Pancreas (tissue), 10 donors: ENCODE results near the gene REG4. TPM values are rescaled to one million over a fixed set of nuclear protein-coding genes. Genes with fewer than 3 reads are reported as not detected.
A peak's percentile ranks its signal among the peaks of the same experiment; 100 is the strongest.

ENCODE experiments used
- ATAC-seq, 4 donors: fragments of 200-7000 bp; cut with Tn5 transposase; one replicate each; pipeline versions ENCODE4 v1.8.0 to v1.9.1; 2020; ENCODE audit warnings: mild to moderate bottlenecking in 4 of 4, moderate library complexity in 4 of 4
- DNase-seq, 6 donors: peaks; one replicate each; pipeline ENCODE4 v3.0.0-alpha.2; 2020
- FAIRE-seq: peaks from 2 replicates; lab custom pipeline; 2012; peaks lifted over from hg19 to GRCh38; lab: Jason Lieb, UNC
- H3K27ac ChIP-seq, 4 donors: fragments of 200-600 bp; sonication (generic); 1 replicate in 3 of 4; 2 replicates in 1 of 4; pipeline versions ENCODE4 v1.5.0 to v1.8.0; 2020
- H3K27me3 ChIP-seq, 4 donors: fragments of 200-600 bp; one replicate each; pipeline ENCODE4 v1.8.0; 2021
- H3K36me3 ChIP-seq, 3 donors: fragments of 200-600 bp; sonication (generic) in 1 of 3; one replicate each; pipeline versions ENCODE4 v1.5.0 to v1.8.0; 2020 to 2021
- H3K4me1 ChIP-seq, 3 donors: fragments of 200-600 bp; one replicate each; pipeline ENCODE4 v1.8.0; 2021
- H3K4me3 ChIP-seq, 4 donors: fragments of 200-600 bp; sonication (generic) in 2 of 4; one replicate each; pipeline versions ENCODE4 v1.5.0 to v1.8.0; 2020 to 2021
- H3K9me3 ChIP-seq, 4 donors: fragments of 200-600 bp; one replicate each; pipeline ENCODE4 v1.8.0; 2021
- CTCF ChIP-seq, 4 donors: fragments of 200-600 bp; sonication (generic) in 3 of 4; IDR thresholded peaks; one replicate each; pipeline versions ENCODE4 v1.5.0 to v1.8.0; 2021; ENCODE audit warnings: antibody characterized with exemption in 4 of 4
- WGBS, 2 donors: extraction: QIAGEN DNeasy Blood & Tissue Kit; methylation state at CpG; one replicate each; pipeline ENCODE4 v1.1.7; 2013; 5-methylcytosine and 5-hydroxymethylcytosine counted together
- intact Hi-C, 3 donors: fragments of 100-400 bp; cut with DNase I; formaldehyde crosslinking; loops; one replicate each; pipeline versions ENCODE4 v1.11.1 to v1.14.2; 2022
- polyA plus RNA-seq, 2 donors: library from polyadenylated mRNA; stranded (reverse); fragments of 200-250 nt; gene quantifications; one replicate each; pipeline ENCODE4 v1.2.3, GENCODE V29; 2013
- total RNA-seq, 6 donors: library from RNA; stranded (reverse); fragmentation: NEBNext Ultra II Directional in 4 of 6; extraction: Animal tissue kit (Norgen Biotek cat#: 25700) in 4 of 6; gene quantifications; one replicate each; pipeline versions ENCODE4 v1.2.1 to v1.2.4, GENCODE V29; 2021 to 2023
- donor health status: healthy with polysubstance abuse.
- donor health status: DM: no; HTN: no; CAD: no; lungs with moderate emphysema.
- donor health status: DM: no; HTN: no; CAD: no.
- donor health status: control.
- donor health status: control.
- donor health status: Bipolar disorder and iron deficiency.
- donor health status: DM: yes; HTN: yes; CAD: no.
- donor health status: DM: no; HTN: no; CAD: no.
- donor health status: DM: no; HTN: no; CAD: no.
- donor health status: DM: yes; HTN: yes; CAD: no.

REG4 gene
- total and polyA plus RNA-seq, 8 donors = 9.4 to 32.3 (median 22.6) TPM

- H3K36me3 ChIP-seq = no peaks in the 10 kb centered on the region
- intact Hi-C loops = no loop called here
- H3K27ac ChIP-seq = no peak overlapping the region
- FAIRE-seq (no peak), ATAC-seq (no peak), DNase-seq (no peak)
- H3K4me3 ChIP-seq = no peak overlapping the region
- H3K27me3 ChIP-seq = no peaks in the 10 kb centered on the region
- no peaks in the 10 kb centered on the region for H3K9me3 ChIP-seq
- TF ChIP-seq CTCF (IDR thresholded peaks at IDR 0.05) = no peak
- peaks cover 11 to 30% (median 20%) of the 10 kb centered on the region in 3 donors for H3K4me1 ChIP-seq
- 76 to 81% methylated on average over 6 of the region's 6 CpGs for WGBS, 2 donors
These were observed 27.7 kb downstream of the REG4 start for GRCh38 chr1:119783354-119784185.

GRCh38 chr1:119782631-119783325 is 28.5 kb downstream of the REG4 start:
- Histone ChIP-seq H3K36me3 (no peaks in the 10 kb centered on the region), H3K4me3 (no peak overlapping the region), H3K27me3 (no peaks in the 10 kb centered on the region), H3K9me3 (no peaks in the 10 kb centered on the region), H3K4me1 (peaks cover 9 to 22% (median 20%) of the 10 kb centered on the region in 3 donors), H3K27ac (no peak overlapping the region)
- ATAC-seq = no peak
- no peak for DNase-seq
- TF ChIP-seq CTCF (IDR thresholded peaks at IDR 0.05) = no peak
- intact Hi-C loops = no loop called here
- FAIRE-seq = no peak
- WGBS, 2 donors = 77% methylated on average over 7 of the region's 7 CpGs

- Histone ChIP-seq H3K27ac (no peak overlapping the region), H3K27me3 (no peaks in the 10 kb centered on the region), H3K4me1 (peaks cover 9 to 15% (median 10%) of the 10 kb centered on the region in 3 donors), H3K36me3 (no peaks in the 10 kb centered on the region), H3K4me3 (no peak overlapping the region), H3K9me3 (no peaks in the 10 kb centered on the region)
- ATAC-seq = no peak
- no peak for DNase-seq
- TF ChIP-seq CTCF (IDR thresholded peaks at IDR 0.05) = no peak
- no peak for FAIRE-seq
- intact Hi-C loops = no loop called here
- WGBS, 2 donors = 85 to 88% methylated on average over 11 of the region's 11 CpGs
These were observed 29.6 kb downstream of the REG4 start for GRCh38 chr1:119781434-119782210.

- WGBS, 2 donors = 2 to 3% methylated on average over 5 of the region's 5 CpGs
These were observed 31.3 kb downstream of the REG4 start for GRCh38 chr1:119779869-119780356.

More at GRCh38 chr1:119779869-119780356, 31.3 kb downstream of the REG4 start:
- Histone ChIP-seq H3K27me3 (no peaks in the 10 kb centered on the region), H3K27ac (peak overlapping the region; percentile 4 to 49 (median 32)), H3K36me3 (no peaks in the 10 kb centered on the region), H3K4me1 (peaks cover 7 to 15% (median 7%) of the 10 kb centered on the region in 3 donors), H3K4me3 (peak overlapping the region in 2 of 4 donors; percentile 6 to 11), H3K9me3 (no peaks in the 10 kb centered on the region)
- DNase-seq = peak in 4 of 6 donors; percentile 28 to 48 (median 40)
- intact Hi-C loops = no loop called here
- TF ChIP-seq CTCF (IDR thresholded peaks at IDR 0.05) = no peak
- FAIRE-seq = no peak
- ATAC-seq = peak; percentile 78 to 88 (median 85)
